ENCODE measurements around the gene TEX48.

Gene TEX48

GRCh38 chr9:114718801-114719221, 36.8 kb upstream of the TEX48 start:
- CTCF ChIA-PET, result no interaction called here
- POLR2A ChIA-PET, result interaction anchor here (0.6 kb wide), 1 partner anchor 218 kb away, joined by 3 read pairs; no protein-coding TSS in a partner anchor
- TF ChIP-seq ZNF384 (IDR thresholded peaks at IDR 0.05) (no peak), ELF4 (IDR thresholded peaks at IDR 0.05) (no peak), SUZ12 (IDR thresholded peaks at IDR 0.05) (no peak), BHLHE40 (IDR thresholded peaks at IDR 0.05; ENCODE audit: borderline replicate concordance) (no peak), L3MBTL2 (conservative IDR thresholded peaks at IDR 0.05) (no peak), ARNT (IDR thresholded peaks at IDR 0.05) (no peak), FOXM1 (IDR thresholded peaks at IDR 0.05; ENCODE audit: borderline replicate concordance) (no peak), FOXK2 (IDR thresholded peaks at IDR 0.05) (no peak), SP1 (IDR thresholded peaks at IDR 0.05) (no peak), CTBP1 (IDR thresholded peaks at IDR 0.05; ENCODE audit: borderline replicate concordance) (no peak)
- no peak for DNase-seq (ENCODE audit: extremely low spot score)

- ChIA-PET CTCF (no interaction called here), POLR2A (interaction anchor here (0.6 kb wide), 1 partner anchor 217 kb away, joined by 3 read pairs; no protein-coding TSS in a partner anchor)
- TF ChIP-seq CTBP1 (IDR thresholded peaks at IDR 0.05; ENCODE audit: borderline replicate concordance) (no peak), PKNOX1 (IDR thresholded peaks at IDR 0.05) (no peak), HDGF (IDR thresholded peaks at IDR 0.05; ENCODE audit: borderline replicate concordance) (no peak), SP1 (IDR thresholded peaks at IDR 0.05) (no peak), SUZ12 (IDR thresholded peaks at IDR 0.05) (no peak)
- DNase-seq (ENCODE audit: extremely low spot score), result no peak
Observed at GRCh38 chr9:114717908-114718486, 36.0 kb upstream of the TEX48 start.

DNA sequence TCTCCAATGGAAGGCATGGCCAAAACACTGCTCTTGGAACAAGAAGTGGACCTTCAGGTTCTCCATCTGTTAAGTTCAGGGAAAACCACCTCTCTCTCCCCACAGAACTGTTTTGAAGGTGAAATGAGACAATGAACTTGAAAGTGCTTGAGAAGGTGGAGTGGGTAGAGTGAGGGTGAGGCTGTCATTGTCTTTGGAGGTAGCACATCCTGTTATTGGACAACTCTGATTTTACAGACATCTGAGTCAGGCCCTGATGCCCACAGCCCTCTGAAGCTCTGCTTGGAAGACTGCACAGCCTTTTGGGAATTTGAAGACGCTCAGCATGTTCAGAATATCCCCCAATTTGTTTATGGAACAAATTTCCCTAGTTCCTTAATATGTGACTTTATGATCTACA, 27.6 kb upstream of the TEX48 start:
- no peak for TF ChIP-seq FOXM1 (IDR thresholded peaks at IDR 0.05; ENCODE audit: borderline replicate concordance)
- no peak for TF ChIP-seq PKNOX1 (IDR thresholded peaks at IDR 0.05)
- TF ChIP-seq LEF1 (IDR thresholded peaks at IDR 0.05; ENCODE audit: borderline replicate concordance), result no peak
- no peak for TF ChIP-seq ZNF384 (IDR thresholded peaks at IDR 0.05)
- no peak for TF ChIP-seq HDGF (IDR thresholded peaks at IDR 0.05; ENCODE audit: borderline replicate concordance)
- TF ChIP-seq CTBP1 (IDR thresholded peaks at IDR 0.05; ENCODE audit: borderline replicate concordance), result no peak
- TF ChIP-seq SP1 (IDR thresholded peaks at IDR 0.05), result no peak
- no peak for TF ChIP-seq ELF4 (IDR thresholded peaks at IDR 0.05)
- no peak for TF ChIP-seq SUZ12 (IDR thresholded peaks at IDR 0.05)
- no peak for TF ChIP-seq FOXK2 (IDR thresholded peaks at IDR 0.05)
- TF ChIP-seq FOXA1 (IDR thresholded peaks at IDR 0.05), result no peak
- no peak for TF ChIP-seq TARDBP (IDR thresholded peaks at IDR 0.05)
- TF ChIP-seq L3MBTL2 (conservative IDR thresholded peaks at IDR 0.05), result no peak
- TF ChIP-seq ARNT (IDR thresholded peaks at IDR 0.05), result no peak
- TF ChIP-seq NFRKB (IDR thresholded peaks at IDR 0.05), result no peak
- no peak for TF ChIP-seq BHLHE40 (IDR thresholded peaks at IDR 0.05; ENCODE audit: borderline replicate concordance)

DNA sequence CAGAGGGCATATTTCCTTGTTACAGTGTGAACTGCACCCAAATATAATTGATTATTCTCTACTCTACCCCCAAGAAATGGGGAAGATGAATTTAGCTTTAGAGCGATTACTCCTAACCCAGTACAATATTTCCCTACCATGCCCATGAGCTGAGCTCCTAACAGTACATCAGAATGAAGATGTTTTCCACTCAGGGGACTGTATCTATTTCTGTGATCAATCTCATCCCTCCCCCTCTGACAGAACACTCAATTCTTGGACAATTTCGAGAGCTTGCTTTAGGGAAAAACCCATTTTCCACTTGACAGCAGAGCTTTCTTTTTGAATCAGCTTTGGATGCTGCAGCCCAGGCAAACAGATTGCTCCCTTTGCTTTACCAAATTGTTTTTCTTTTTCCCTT, 24.7 kb upstream of the TEX48 start:
- CTCF ChIA-PET, result interaction anchor here (0.6 to 0.8 kb wide), 3 partner anchors 26 to 200 kb away, joined by 3 read pairs; no protein-coding TSS in a partner anchor
- POLR2A ChIA-PET, result interaction anchor here (1.0 kb wide), 1 partner anchor 15 kb away, joined by 4 read pairs; no protein-coding TSS in a partner anchor
- TF ChIP-seq TARDBP (IDR thresholded peaks at IDR 0.05) (no peak), SP1 (IDR thresholded peaks at IDR 0.05) (no peak), L3MBTL2 (conservative IDR thresholded peaks at IDR 0.05) (no peak), PKNOX1 (IDR thresholded peaks at IDR 0.05) (no peak), ZNF384 (IDR thresholded peaks at IDR 0.05) (no peak), SUZ12 (IDR thresholded peaks at IDR 0.05) (no peak), FOXK2 (IDR thresholded peaks at IDR 0.05) (no peak), BHLHE40 (IDR thresholded peaks at IDR 0.05; ENCODE audit: borderline replicate concordance) (no peak), LEF1 (IDR thresholded peaks at IDR 0.05; ENCODE audit: borderline replicate concordance) (no peak), CTBP1 (IDR thresholded peaks at IDR 0.05; ENCODE audit: borderline replicate concordance) (no peak), ARNT (IDR thresholded peaks at IDR 0.05) (no peak)
- no peak for DNase-seq (ENCODE audit: extremely low spot score)

More for the DNA sequence above, 27.6 kb upstream of the TEX48 start:
- ChIA-PET CTCF (no interaction called here), POLR2A (no interaction called here)
- no peak for DNase-seq (ENCODE audit: extremely low spot score)

GRCh38 chr9:114701988-114702387, 20.0 kb upstream of the TEX48 start:
- CTCF ChIA-PET, result no interaction called here
- no peak for DNase-seq (ENCODE audit: extremely low spot score)
- POLR2A ChIA-PET, result no interaction called here
- TF ChIP-seq ELF4 (IDR thresholded peaks at IDR 0.05), result no peak
- no peak for TF ChIP-seq LEF1 (IDR thresholded peaks at IDR 0.05; ENCODE audit: borderline replicate concordance)
- no peak for TF ChIP-seq ARNT (IDR thresholded peaks at IDR 0.05)
- TF ChIP-seq FOXM1 (IDR thresholded peaks at IDR 0.05; ENCODE audit: borderline replicate concordance), result no peak
- no peak for TF ChIP-seq PKNOX1 (IDR thresholded peaks at IDR 0.05)
- no peak for TF ChIP-seq SP1 (IDR thresholded peaks at IDR 0.05)
- no peak for TF ChIP-seq FOXA1 (IDR thresholded peaks at IDR 0.05)
- TF ChIP-seq NFRKB (IDR thresholded peaks at IDR 0.05), result no peak
- no peak for TF ChIP-seq SUZ12 (IDR thresholded peaks at IDR 0.05)
- TF ChIP-seq HDGF (IDR thresholded peaks at IDR 0.05; ENCODE audit: borderline replicate concordance), result no peak
- TF ChIP-seq CTBP1 (IDR thresholded peaks at IDR 0.05; ENCODE audit: borderline replicate concordance), result no peak
- no peak for TF ChIP-seq BHLHE40 (IDR thresholded peaks at IDR 0.05; ENCODE audit: borderline replicate concordance)
- TF ChIP-seq L3MBTL2 (conservative IDR thresholded peaks at IDR 0.05), result no peak
- no peak for TF ChIP-seq ZNF384 (IDR thresholded peaks at IDR 0.05)
- no peak for TF ChIP-seq FOXK2 (IDR thresholded peaks at IDR 0.05)
- TF ChIP-seq TARDBP (IDR thresholded peaks at IDR 0.05), result no peak

All from HEK293T (cell line).